Daoy (cell line): ENCODE measurements around the gene FGF4. TPM values are rescaled to one million over a fixed set of nuclear protein-coding genes. Genes with fewer than 3 reads are reported as not detected.
A peak's percentile ranks its signal among the peaks of the same experiment; 100 is the strongest.

Experiments
- DNase-seq: peaks from one replicate; pipeline ENCODE4 v3.0.0-alpha.2; 2015; ENCODE audit warnings: low read depth
- total RNA-seq: library from RNA; depleted of rRNA; stranded (reverse); fragments of >200 nt; shearing (Covaris generic); gene quantifications from 2 replicates; pipeline ENCODE4 v1.2.3, GENCODE V29; 2014

Gene FGF4
- total RNA-seq, 1 experiment from 2014 or later = not detected

DNA sequence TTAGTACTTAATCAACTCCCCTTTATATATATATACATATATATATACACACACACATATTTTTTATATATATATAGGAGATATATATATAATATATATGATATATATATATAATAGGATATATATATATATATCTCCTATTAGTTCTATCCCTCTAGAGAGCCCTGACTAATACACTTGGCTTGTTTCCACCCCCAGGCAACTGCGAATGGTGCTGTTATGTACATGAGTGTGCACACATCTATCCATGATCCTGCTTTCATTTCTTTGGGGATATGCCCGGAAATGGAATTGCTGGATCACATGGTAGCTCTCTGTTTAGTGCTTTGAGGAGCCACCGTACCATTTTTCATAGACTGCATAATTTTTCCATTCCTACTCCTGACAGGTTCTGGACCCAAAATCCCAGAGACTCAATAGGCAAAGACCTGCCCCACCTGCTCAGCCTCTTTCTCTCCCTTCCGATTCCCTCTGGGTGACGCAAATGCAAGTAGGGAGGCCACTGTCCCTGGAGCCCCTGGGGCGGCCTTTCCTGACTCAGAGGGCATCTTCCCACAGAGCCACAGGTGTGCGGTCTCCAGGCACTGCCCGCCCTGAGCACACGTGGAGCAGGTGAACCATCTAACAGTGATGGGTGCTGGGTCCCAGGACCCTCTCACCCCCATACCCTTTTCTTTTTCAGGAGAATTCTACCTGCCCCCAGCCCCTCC lies 32.1 kb upstream of the FGF4 start:
- no peak for DNase-seq

GRCh38 chr11:69804769-69805508 lies 29.8 kb upstream of the FGF4 start:
- DNase-seq = no peak

- DNase-seq = no peak
Measured at GRCh38 chr11:69803604-69804218, 28.6 kb upstream of the FGF4 start.

- DNase-seq = no peak
Measured at GRCh38 chr11:69803022-69803421, 27.9 kb upstream of the FGF4 start.

DNA sequence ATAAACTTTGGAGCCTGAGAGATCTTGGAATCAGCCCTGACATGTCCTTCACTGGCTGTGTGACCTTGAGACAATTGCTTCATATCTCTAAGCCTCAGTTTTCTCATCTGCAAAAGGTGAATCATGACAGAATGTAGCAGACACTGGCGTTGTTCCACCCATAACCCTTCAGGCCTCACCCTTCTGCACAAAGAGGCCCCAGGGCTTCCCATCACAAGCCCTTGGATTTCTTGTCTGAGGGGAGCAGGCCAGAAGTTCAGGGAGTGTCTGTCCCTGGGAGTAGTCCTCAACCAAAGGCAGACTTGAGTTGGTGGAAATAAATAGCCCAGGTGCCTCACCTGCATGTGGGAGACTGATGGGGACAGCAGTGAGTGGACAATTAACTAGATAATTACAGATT lies 27.4 kb upstream of the FGF4 start:
- DNase-seq = no peak

- no peak for DNase-seq
Measured at GRCh38 chr11:69801513-69802335, 26.6 kb upstream of the FGF4 start.

- no peak for DNase-seq
Measured at GRCh38 chr11:69800278-69800677, 25.1 kb upstream of the FGF4 start.

DNA sequence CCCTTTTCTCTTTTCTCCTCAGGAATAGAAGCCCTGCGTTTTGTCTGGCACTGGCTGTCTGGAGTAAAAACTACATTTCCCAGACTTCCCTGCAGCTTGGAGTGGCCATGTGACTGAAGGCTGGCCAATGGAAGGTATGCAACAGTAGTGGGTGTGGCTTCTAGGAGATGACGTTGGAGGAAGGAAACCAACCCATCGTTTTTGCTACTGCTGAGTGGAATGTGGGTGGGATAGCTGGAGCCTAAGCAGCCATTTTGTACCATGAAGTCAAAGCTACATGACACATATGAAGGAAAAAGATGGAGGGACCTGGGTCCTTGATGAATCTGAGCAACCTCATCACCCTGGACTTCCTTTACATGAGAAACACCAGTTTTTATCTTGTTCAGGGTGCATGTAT lies 24.4 kb upstream of the FGF4 start:
- peak; percentile 61 for DNase-seq

GRCh38 chr11:69799097-69799496 lies 24.0 kb upstream of the FGF4 start:
- DNase-seq = no peak

- DNase-seq = no peak
Measured at GRCh38 chr11:69797737-69798528, 22.8 kb upstream of the FGF4 start.

DNA sequence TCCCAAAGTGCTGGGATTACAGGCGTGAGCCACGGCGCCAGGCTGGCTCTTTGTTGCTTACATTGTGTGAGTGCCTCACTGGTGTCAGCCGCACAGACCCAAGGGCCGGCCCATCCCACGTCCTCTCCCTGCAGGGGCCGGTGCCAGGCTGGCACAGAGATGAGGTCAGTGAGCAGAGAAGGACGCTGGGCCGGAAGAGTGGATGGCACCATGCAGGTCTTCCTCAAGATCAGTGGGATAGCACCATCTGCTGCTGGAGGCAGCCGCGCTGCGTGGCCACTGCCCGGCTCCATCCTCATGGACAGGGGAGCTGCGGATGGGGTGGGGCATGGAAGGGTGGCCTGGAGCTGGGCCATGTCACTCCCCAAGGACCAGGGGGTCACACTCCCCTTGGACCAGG lies 22.0 kb upstream of the FGF4 start:
- no peak for DNase-seq

DNA sequence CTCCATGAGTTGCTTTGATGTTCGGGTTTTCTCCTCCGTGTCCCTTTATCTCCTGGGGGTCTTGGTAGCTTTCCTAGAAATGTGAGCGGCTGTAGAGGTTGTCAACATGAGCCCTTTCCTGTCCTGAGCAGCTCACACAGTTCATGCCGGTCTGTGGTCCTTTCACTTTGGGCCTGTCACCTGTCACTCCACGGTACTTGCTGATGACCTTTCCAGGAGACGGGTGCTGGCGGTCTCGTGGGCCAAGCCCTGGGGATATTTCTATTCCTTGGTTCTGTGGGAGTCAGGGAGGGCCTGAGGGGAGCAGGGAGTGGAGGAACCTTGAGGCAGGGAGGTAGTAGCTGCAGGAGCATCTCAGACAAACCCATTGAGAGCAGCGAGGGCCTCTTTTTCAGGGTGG lies 20.9 kb upstream of the FGF4 start:
- no peak for DNase-seq

DNA sequence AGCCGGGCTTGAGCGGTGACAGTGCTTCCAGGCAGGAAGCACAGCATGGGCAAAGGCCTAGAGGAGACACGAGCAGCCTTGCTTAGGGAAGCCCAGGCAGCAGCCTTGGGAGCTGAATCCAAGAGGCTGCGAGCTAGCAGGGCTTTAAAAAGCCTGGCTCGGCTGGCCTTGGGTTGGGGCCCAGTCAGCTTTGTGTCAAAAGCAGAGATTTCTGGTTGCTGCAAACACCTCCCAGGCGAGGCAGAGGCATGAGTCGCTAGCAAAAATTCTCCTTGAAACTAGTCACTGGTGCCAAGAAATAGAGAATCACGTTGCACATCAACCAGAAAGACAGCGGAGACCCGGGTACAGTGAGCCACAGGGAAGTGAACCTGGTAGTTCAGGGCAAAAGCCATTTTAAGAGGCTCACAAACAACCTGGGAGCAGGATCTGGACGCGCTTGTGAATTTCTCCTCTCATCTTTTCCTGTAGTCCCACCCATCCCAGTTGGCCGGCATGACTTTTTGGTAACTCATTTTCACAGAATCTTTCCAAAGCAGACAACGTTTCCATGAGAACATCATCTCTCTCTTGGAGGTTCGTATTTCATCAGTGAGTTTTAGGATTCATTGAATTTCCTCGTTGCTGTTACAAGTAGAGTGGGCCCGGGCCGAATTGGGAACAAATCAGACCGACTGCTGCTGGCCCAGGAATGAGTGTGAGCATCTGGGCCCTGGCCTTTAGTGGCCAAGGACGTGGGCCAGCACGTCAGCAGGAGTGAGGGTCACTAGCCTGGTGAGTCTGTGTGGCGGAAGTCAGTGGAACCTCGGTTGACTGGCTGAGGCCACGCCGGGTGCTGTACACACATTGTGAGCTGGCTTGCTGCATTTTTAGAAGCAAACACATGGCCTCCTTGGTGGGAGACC lies 16.4 kb upstream of the FGF4 start:
- DNase-seq = no peak

GRCh38 chr11:69788956-69789355 lies 13.8 kb upstream of the FGF4 start:
- no peak for DNase-seq

- DNase-seq = no peak
Measured at GRCh38 chr11:69787906-69788305, 12.8 kb upstream of the FGF4 start.

DNA sequence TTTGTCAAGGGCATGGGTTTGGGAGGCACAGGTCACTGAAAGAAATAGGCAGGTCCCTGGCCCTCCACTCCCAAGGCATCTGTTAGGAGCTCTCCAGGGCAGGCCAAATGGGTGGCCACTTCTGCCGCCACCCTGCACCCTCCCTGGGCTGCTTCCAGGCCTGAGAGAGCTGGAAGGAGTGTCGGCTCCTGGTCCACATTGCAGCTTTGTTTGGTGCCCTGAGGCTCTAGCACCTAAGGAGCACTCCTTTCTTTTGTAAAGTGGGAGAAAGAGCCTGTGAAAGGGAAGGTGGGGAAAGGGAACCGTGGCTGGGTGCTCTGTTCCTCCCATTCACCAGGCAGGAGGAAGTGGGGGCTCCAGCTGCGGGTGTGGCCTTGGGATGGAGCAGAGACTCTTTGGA lies 12.3 kb upstream of the FGF4 start:
- no peak for DNase-seq

DNA sequence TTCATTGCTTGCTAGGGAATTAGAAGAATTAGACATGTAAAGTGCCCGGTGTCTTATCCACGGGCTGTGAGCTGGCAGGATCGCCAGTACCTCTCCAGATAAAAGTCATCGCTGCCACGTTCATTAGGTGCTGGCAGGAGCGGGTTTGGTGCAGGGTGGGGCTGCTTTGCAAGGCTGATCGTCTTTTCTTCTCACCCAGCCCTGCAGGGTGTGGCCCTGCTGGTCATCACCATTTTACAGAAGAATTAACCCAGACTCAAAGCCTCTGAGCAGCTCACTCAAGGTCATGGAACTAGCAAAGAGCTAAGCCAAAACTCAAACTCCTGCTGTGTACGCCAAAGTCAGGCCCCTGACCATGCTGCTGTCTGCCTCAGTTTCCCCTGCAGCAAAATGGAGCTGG lies 6.1 kb upstream of the FGF4 start:
- DNase-seq = no peak

DNA sequence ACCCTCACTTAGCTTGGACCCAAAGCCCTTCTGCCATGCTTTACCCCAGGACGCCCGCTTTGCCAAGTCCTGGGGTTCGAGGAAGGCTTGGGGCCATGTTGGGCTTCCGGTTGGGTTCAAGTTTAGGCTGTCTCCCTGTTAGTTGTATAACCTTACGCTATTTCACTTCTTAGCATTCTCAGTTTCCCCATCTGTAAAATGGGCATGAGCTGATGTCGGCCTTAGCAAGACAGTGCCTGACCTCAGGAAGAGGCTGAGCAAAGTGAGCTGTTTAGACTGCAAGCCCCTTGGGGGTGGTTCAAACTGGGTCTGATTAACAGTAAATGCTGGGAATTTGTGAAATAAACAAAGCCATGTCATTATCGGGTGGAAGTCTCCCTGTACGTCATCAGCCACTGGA lies 3.2 kb upstream of the FGF4 start:
- no peak for DNase-seq

- DNase-seq = no peak
Measured at GRCh38 chr11:69774354-69775162, 583 bp downstream of the FGF4 start.
